TTC549 (cell line): ENCODE measurements around the gene TXNRD2.

ENCODE experiments used
- FAIRE-seq: peaks from 2 replicates; lab custom pipeline; 2012; peaks lifted over from hg19 to GRCh38; lab: Jason Lieb, UNC

Gene TXNRD2

GRCh38 chr22:19904935-19905334 is 36.7 kb downstream of the TXNRD2 start:
- FAIRE-seq: no peak

- FAIRE-seq: no peak
Observed at GRCh38 chr22:19904174-19904856, 37.3 kb downstream of the TXNRD2 start.

GRCh38 chr22:19903513-19903912 is 38.1 kb downstream of the TXNRD2 start:
- no peak for FAIRE-seq

- no peak for FAIRE-seq
Observed at GRCh38 chr22:19903031-19903430, 38.6 kb downstream of the TXNRD2 start.

GRCh38 chr22:19902245-19902715 is 39.3 kb downstream of the TXNRD2 start:
- no peak for FAIRE-seq

GRCh38 chr22:19901577-19902244 is 39.9 kb downstream of the TXNRD2 start:
- no peak for FAIRE-seq

- no peak for FAIRE-seq
Observed at GRCh38 chr22:19900707-19901436, 40.7 kb downstream of the TXNRD2 start.

- no peak for FAIRE-seq
Observed at GRCh38 chr22:19898831-19899567, 42.6 kb downstream of the TXNRD2 start.

GRCh38 chr22:19898145-19898544 is 43.5 kb downstream of the TXNRD2 start:
- no peak for FAIRE-seq

- FAIRE-seq: no peak
Observed at GRCh38 chr22:19897726-19898125, 43.9 kb downstream of the TXNRD2 start.

GRCh38 chr22:19896665-19897355 is 44.8 kb downstream of the TXNRD2 start:
- no peak for FAIRE-seq

GRCh38 chr22:19895160-19895849 is 46.3 kb downstream of the TXNRD2 start:
- FAIRE-seq: no peak

GRCh38 chr22:19893363-19893762 is 48.3 kb downstream of the TXNRD2 start:
- FAIRE-seq: no peak

GRCh38 chr22:19892925-19893324 is 48.7 kb downstream of the TXNRD2 start:
- no peak for FAIRE-seq

- no peak for FAIRE-seq
Observed at GRCh38 chr22:19892257-19892879, 49.2 kb downstream of the TXNRD2 start.

GRCh38 chr22:19891317-19892256 is 50.0 kb downstream of the TXNRD2 start:
- no peak for FAIRE-seq

GRCh38 chr22:19890502-19891316 is 50.9 kb downstream of the TXNRD2 start:
- FAIRE-seq: no peak

GRCh38 chr22:19889951-19890350 is 51.7 kb downstream of the TXNRD2 start:
- no peak for FAIRE-seq
